ENCODE measurements around the gene IL11RA. TPM values are rescaled to one million over a fixed set of nuclear protein-coding genes. Genes with fewer than 3 reads are reported as not detected.

Gene IL11RA
- total RNA-seq, 1 donor from 2014 or later = 61.4 TPM

- H3K4me1 Mint-ChIP-seq (ENCODE audit: unreplicated experiment) = peaks cover 31% of the 10 kb centered on the region
- H3K36me3 Mint-ChIP-seq (ENCODE audit: low read depth, unreplicated experiment) = peaks cover 11% of the 10 kb centered on the region
- peaks cover 15% of the 10 kb centered on the region for H3K27me3 Mint-ChIP-seq (ENCODE audit: unreplicated experiment)
- H3K27ac Mint-ChIP-seq (ENCODE audit: unreplicated experiment) = no peak overlapping the region
- DNase-seq (ENCODE audit: low spot score) = no peak
- no peaks in the 10 kb centered on the region for H3K9me3 Mint-ChIP-seq (ENCODE audit: unreplicated experiment)
- TF ChIP-seq CTCF (IDR thresholded peaks at IDR 0.05; ENCODE audit: unreplicated experiment) = no peak
- H3K4me3 Mint-ChIP-seq (ENCODE audit: unreplicated experiment) = peak overlapping the region; percentile 11
Measured at GRCh38 chr9:34648673-34649072, 3.3 kb upstream of the IL11RA start.

DNA sequence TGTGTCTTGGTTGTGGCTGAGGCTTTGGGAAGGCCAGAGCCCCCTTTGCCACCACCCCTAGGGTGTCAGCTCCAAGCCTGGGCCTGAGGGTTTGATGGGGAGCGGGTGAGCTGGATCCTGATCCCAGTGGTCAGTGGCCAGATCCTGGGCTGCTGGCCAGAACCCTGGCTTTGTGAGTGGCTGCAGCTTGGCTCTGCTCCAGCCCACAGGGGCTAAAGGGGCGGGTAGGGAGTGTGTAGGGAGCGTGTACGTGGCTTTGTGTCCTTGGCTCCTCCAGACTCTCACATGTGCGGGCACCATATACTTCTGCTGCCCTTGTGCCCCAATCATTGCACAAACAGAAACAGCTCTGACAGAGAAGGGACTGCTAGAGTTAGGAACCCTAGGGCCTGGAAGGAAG is 1.2 kb upstream of the IL11RA start:
- no peaks in the 10 kb centered on the region for H3K9me3 Mint-ChIP-seq (ENCODE audit: unreplicated experiment)
- H3K36me3 Mint-ChIP-seq (ENCODE audit: low read depth, unreplicated experiment) = peaks cover 11% of the 10 kb centered on the region
- H3K4me1 Mint-ChIP-seq (ENCODE audit: unreplicated experiment) = peaks cover 36% of the 10 kb centered on the region
- H3K27ac Mint-ChIP-seq (ENCODE audit: unreplicated experiment) = peak overlapping the region; percentile 91
- TF ChIP-seq CTCF (IDR thresholded peaks at IDR 0.05; ENCODE audit: unreplicated experiment) = no peak
- peaks cover 17% of the 10 kb centered on the region for H3K27me3 Mint-ChIP-seq (ENCODE audit: unreplicated experiment)
- DNase-seq (ENCODE audit: low spot score) = no peak
- peak overlapping the region; percentile 25 for H3K4me3 Mint-ChIP-seq (ENCODE audit: unreplicated experiment)

DNA sequence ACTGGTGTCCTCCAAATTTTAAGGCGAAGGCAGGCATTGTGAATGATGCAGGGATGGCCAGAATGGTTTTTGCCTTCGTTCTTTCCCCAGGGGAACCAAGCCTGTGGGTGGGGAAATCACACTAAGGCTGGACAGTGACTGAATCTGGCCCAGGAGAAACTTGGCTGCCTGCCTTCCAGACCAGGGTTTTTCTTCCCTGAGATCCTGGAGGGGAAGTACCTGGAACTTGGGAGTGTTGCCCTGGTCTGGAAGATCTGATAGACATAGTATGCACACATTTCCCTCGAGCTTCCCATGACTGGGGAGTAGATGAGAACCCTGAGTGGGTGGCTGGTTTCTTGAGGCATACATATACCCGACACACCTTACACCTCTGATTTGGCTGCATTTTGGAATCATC is 664 bp upstream of the IL11RA start:
- no peak for DNase-seq (ENCODE audit: low spot score)
- Mint-ChIP-seq H3K4me3 (ENCODE audit: unreplicated experiment) (peak overlapping the region; percentile 87), H3K4me1 (ENCODE audit: unreplicated experiment) (peaks cover 36% of the 10 kb centered on the region), H3K36me3 (ENCODE audit: low read depth, unreplicated experiment) (peaks cover 11% of the 10 kb centered on the region), H3K27ac (ENCODE audit: unreplicated experiment) (peak overlapping the region; percentile 91), H3K9me3 (ENCODE audit: unreplicated experiment) (no peaks in the 10 kb centered on the region), H3K27me3 (ENCODE audit: unreplicated experiment) (peaks cover 17% of the 10 kb centered on the region)
- TF ChIP-seq CTCF (IDR thresholded peaks at IDR 0.05; ENCODE audit: unreplicated experiment) = no peak

- Mint-ChIP-seq H3K4me3 (ENCODE audit: unreplicated experiment) (peak overlapping the region; percentile 90), H3K36me3 (ENCODE audit: low read depth, unreplicated experiment) (peaks cover 11% of the 10 kb centered on the region), H3K27me3 (ENCODE audit: unreplicated experiment) (peaks cover 15% of the 10 kb centered on the region), H3K27ac (ENCODE audit: unreplicated experiment) (peak overlapping the region; percentile 90), H3K9me3 (ENCODE audit: unreplicated experiment) (no peaks in the 10 kb centered on the region), H3K4me1 (ENCODE audit: unreplicated experiment) (peaks cover 31% of the 10 kb centered on the region)
- no peak for DNase-seq (ENCODE audit: low spot score)
- no peak for TF ChIP-seq CTCF (IDR thresholded peaks at IDR 0.05; ENCODE audit: unreplicated experiment)
Measured at GRCh38 chr9:34652602-34653000, 616 bp downstream of the IL11RA start.

DNA sequence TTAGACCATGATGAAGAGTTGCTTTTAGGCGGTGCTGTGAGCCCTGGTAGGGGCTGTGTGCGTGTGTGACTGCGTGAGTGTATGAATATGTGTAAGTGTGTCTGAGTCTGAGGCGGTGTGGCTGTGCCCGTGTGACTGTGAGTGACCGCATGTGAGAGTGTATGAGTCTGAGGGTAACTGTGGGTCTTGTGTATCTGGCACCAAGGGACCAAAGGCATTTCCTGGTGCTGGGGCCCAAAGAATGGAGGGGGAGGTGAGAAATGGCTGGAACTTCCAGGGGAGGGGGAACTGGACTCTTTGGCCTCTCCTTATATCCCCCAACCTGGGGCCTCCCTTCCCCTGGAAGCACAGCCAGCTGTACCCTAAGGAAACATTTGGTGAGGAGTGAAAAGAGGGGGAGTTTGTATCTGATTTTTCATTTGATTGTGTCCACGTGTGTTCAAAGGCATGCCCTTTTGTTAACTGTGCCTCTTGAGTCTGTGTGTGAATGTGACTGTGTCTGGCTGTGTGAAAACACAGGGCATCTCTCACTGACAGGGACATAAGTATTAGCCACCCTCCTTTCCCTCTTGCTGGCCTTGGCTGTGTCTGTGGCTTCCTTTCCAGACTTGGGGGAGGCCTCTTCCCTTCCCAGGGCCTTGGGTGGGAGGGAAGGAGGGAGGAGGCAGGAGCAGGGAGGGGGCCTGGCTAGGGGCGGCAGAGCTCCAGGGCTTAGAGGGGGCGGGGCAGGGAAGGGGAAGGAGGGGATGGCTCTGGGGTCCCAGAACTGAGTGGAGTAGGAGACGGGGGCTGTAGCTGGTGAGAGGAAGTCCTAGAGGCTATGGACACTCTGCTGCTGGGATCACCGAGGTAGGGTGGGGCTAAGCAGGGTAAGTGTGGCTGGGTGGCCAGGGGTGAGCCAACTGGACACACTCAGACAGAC is 1.4 kb downstream of the IL11RA start:
- Mint-ChIP-seq H3K27ac (ENCODE audit: unreplicated experiment) (peak overlapping the region; percentile 90), H3K27me3 (ENCODE audit: unreplicated experiment) (peaks cover 14% of the 10 kb centered on the region), H3K4me3 (ENCODE audit: unreplicated experiment) (peak overlapping the region; percentile 90), H3K4me1 (ENCODE audit: unreplicated experiment) (peaks cover 24% of the 10 kb centered on the region), H3K9me3 (ENCODE audit: unreplicated experiment) (no peaks in the 10 kb centered on the region), H3K36me3 (ENCODE audit: low read depth, unreplicated experiment) (peaks cover 4% of the 10 kb centered on the region)
- DNase-seq (ENCODE audit: low spot score) = no peak
- TF ChIP-seq CTCF (IDR thresholded peaks at IDR 0.05; ENCODE audit: unreplicated experiment) = no peak
